ENCODE measurements around the gene PLEKHB1.

DNA sequence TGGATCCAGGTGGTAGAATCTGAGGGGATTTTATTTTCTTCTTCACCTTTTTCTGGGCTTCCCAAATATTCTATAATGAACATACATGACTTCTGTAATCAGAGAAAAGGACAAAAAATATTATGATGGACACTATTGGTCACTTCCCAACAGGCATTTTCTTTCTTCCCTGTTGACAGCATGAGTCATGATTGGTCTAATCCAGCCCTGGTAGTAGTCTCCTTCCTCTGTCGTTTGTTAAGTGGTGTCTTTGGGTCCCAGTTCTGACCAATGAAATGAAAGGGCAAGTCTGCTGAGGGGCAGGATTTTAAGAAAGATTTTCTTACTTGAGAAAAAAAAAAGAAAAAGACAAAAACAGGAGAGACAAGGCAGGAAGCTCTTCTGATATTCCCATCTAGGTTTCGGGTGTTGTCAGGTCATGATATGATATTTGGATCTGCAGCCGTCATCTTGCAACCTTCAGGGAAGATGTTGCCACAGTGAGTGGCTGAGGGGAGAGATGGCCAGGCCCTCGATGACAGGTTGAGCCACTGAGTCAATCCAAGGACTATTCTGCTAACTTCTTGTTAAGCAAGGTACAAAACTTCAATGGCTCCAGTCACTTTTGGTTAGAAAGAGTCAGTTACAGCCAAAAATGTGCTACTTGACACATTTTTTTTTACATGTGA, 23.3 kb upstream of the PLEKHB1 start:
- TF ChIP-seq POLR2A (IDR thresholded peaks at IDR 0.05): no peak
- TF ChIP-seq, protein P1, sequence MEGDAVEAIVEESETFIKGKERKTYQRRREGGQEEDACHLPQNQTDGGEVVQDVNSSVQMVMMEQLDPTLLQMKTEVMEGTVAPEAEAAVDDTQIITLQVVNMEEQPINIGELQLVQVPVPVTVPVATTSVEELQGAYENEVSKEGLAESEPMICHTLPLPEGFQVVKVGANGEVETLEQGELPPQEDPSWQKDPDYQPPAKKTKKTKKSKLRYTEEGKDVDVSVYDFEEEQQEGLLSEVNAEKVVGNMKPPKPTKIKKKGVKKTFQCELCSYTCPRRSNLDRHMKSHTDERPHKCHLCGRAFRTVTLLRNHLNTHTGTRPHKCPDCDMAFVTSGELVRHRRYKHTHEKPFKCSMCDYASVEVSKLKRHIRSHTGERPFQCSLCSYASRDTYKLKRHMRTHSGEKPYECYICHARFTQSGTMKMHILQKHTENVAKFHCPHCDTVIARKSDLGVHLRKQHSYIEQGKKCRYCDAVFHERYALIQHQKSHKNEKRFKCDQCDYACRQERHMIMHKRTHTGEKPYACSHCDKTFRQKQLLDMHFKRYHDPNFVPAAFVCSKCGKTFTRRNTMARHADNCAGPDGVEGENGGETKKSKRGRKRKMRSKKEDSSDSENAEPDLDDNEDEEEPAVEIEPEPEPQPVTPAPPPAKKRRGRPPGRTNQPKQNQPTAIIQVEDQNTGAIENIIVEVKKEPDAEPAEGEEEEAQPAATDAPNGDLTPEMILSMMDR (IDR thresholded peaks at IDR 0.05 in 4 of 5, conservative IDR thresholded peaks at IDR 0.05 in 1 of 5): no peak

Measured in gastrocnemius medialis (tissue), 4 donors.